HEK293T (cell line): ENCODE data around the gene EPN1.

Experiments
- ELF4 ChIP-seq: fragments of 450-650 bp; IDR thresholded peaks from 2 replicates; pipeline ENCODE4 v1.6.1; 2017; ENCODE audit warnings: antibody characterized with exemption
- FOXK2 ChIP-seq: fragments of 450-650 bp; IDR thresholded peaks from 2 replicates; pipeline ENCODE4 v1.6.1; 2016; ENCODE audit warnings: mild to moderate bottlenecking
- FOXM1 ChIP-seq: fragments of 450-650 bp; IDR thresholded peaks from 2 replicates; pipeline ENCODE4 v1.6.1; 2017; ENCODE audit warnings: mild to moderate bottlenecking, borderline replicate concordance
- L3MBTL2 ChIP-seq: fragments of 450-650 bp; conservative IDR thresholded peaks from 2 replicates; pipeline ENCODE4 v1.6.1; 2016; ENCODE audit warnings: mild to moderate bottlenecking
- NFRKB ChIP-seq: fragments of 450-650 bp; IDR thresholded peaks from 2 replicates; pipeline ENCODE4 v1.6.1; 2016; ENCODE audit warnings: mild to moderate bottlenecking, moderate library complexity
- PKNOX1 ChIP-seq: fragments of 450-650 bp; IDR thresholded peaks from 2 replicates; pipeline ENCODE4 v1.6.1; 2016
- SP1 ChIP-seq: fragments of 450-650 bp; IDR thresholded peaks from 2 replicates; pipeline ENCODE4 v1.6.1; 2017
- SUZ12 ChIP-seq: fragments of 450-650 bp; IDR thresholded peaks from 2 replicates; pipeline ENCODE4 v1.6.1; 2016; ENCODE audit warnings: mild to moderate bottlenecking
- TARDBP ChIP-seq: fragments of 450-650 bp; IDR thresholded peaks from 2 replicates; pipeline ENCODE4 v1.6.1; 2016
- ZNF384 ChIP-seq: fragments of 450-650 bp; IDR thresholded peaks from 2 replicates; pipeline ENCODE4 v1.6.1; 2016

DNA sequence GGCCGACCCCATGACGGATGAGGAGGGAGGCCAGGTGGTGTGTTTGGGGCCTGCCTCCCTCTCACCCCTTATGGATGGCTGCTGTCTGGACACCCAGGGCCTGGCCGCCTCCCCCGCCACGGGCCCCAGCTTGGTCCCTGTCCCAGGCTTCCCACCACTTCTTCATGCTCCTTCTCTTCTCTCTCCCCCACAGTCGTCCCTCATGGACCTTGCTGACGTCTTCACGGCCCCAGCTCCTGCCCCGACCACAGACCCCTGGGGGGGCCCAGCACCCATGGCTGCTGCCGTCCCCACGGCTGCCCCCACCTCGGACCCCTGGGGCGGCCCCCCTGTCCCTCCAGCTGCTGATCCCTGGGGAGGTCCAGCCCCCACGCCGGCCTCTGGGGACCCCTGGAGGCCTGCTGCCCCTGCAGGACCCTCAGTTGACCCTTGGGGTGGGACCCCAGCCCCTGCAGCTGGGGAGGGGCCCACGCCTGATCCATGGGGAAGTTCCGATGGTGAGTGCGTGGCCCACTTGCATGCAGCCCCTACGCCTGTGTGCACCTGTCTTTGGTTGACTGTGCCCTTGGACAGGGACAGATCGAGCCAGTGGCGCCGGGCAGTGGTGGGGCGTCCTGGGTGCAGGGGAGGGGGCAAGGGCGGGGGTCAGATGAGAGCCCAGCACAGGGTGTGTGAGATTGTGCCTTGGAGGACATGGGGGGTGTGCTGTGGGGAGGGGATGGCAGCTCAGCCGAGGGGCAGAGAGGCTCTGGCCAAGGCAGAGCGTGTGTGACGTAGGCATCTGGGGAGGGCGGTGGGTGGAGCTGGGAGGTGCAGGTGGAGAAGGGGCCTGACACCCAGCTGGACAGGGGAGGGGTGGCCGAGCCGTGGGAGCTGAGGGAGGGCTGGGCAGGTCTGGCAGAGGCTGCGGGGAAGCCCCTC lies 16.8 kb downstream of the EPN1 start:
- TF ChIP-seq SP1, result no peak
- TF ChIP-seq FOXK2, result no peak
- TF ChIP-seq FOXM1, result no peak
- no peak for TF ChIP-seq NFRKB
- no peak for TF ChIP-seq TARDBP
- TF ChIP-seq SUZ12, result no peak
- TF ChIP-seq L3MBTL2, result no peak
- TF ChIP-seq ZNF384, result no peak
- TF ChIP-seq ELF4, result no peak
- no peak for TF ChIP-seq PKNOX1
